Small intestine (tissue), 7 donors: Measurements from ENCODE around the gene RPL7A. TPM values are rescaled to one million over a fixed set of nuclear protein-coding genes. Genes with fewer than 3 reads are reported as not detected.

ENCODE experiments used
- DNase-seq, 2 donors: peaks; one replicate each; pipeline versions ENCODE4 v3.0.0 to v3.0.0-alpha.2; 2013
- FAIRE-seq: peaks from 2 replicates; lab custom pipeline; 2012; peaks lifted over from hg19 to GRCh38; lab: Jason Lieb, UNC
- H3K27ac ChIP-seq, 3 donors: one replicate each; pipeline ENCODE4 v1.5.1; 2013; ENCODE audit warnings: low read length in 2 of 3, mild to moderate bottlenecking in 2 of 3, control low read depth in 1 of 3, inconsistent platforms in 1 of 3, low read depth in 1 of 3, moderate library complexity in 1 of 3
- H3K27me3 ChIP-seq, 3 donors: one replicate each; pipeline ENCODE4 v1.6.1; 2013; ENCODE audit warnings: low read length in 3 of 3, inconsistent platforms in 1 of 3; ENCODE audit not compliant: control insufficient read depth in 3 of 3, insufficient read depth in 3 of 3
- H3K36me3 ChIP-seq, 3 donors: one replicate each; pipeline ENCODE4 v1.6.1; 2013; ENCODE audit warnings: low read length in 3 of 3, inconsistent platforms in 1 of 3, low read depth in 1 of 3, mild to moderate bottlenecking in 1 of 3, moderate library complexity in 1 of 3; ENCODE audit not compliant: control insufficient read depth in 3 of 3, insufficient read depth in 2 of 3
- H3K4me1 ChIP-seq, 3 donors: one replicate each; pipeline ENCODE4 v1.6.1; 2013; ENCODE audit warnings: low read length in 2 of 3, inconsistent platforms in 1 of 3, low read depth in 1 of 3, mild to moderate bottlenecking in 1 of 3, moderate library complexity in 1 of 3; ENCODE audit not compliant: control insufficient read depth in 3 of 3, insufficient read depth in 2 of 3
- H3K4me3 ChIP-seq, 3 donors: one replicate each; pipeline ENCODE4 v1.5.1; 2013; ENCODE audit warnings: low read length in 3 of 3, control low read depth in 1 of 3, inconsistent platforms in 1 of 3, low read depth in 1 of 3, mild to moderate bottlenecking in 1 of 3, moderate library complexity in 1 of 3
- H3K9me3 ChIP-seq, 2 donors: one replicate each; pipeline ENCODE4 v1.6.1; 2013; ENCODE audit warnings: low read depth in 1 of 2, low read length in 1 of 2; ENCODE audit not compliant: control insufficient read depth in 2 of 2, insufficient read depth in 1 of 2
- WGBS, 3 donors: extraction: QIAGEN DNeasy Blood & Tissue Kit; methylation state at CpG; one replicate each; pipeline ENCODE4 v1.1.7; 2013; 5-methylcytosine and 5-hydroxymethylcytosine counted together
- polyA plus RNA-seq, 4 donors: library from polyadenylated mRNA; stranded (reverse) in 3 of 4; unstranded in 1 of 4; fragments of 200-250 nt in 3 of 4; fragments of 120-200 nt in 1 of 4; gene quantifications; one replicate each; pipeline versions ENCODE4 v1.2.1 to v1.2.3, GENCODE V29; 2013
- donor health status: healthy with polysubstance abuse.
- donor health status: control.
- donor health status: control.
- donor health status: Bipolar disorder and iron deficiency.
- donor health status: healthy.

RPL7A gene
- polyA plus RNA-seq, 4 donors: 1,890 to 3,725 (median 2,971) TPM

GRCh38 chr9:133377721-133378216, 29.8 kb downstream of the RPL7A start:
- Histone ChIP-seq H3K36me3 (peaks cover 0 to 9% (median 2%) of the 10 kb centered on the region in 3 donors), H3K4me3 (no peak overlapping the region), H3K9me3 (peaks cover 0 to 7% of the 10 kb centered on the region in 2 donors), H3K27me3 (no peaks in the 10 kb centered on the region), H3K27ac (no peak overlapping the region), H3K4me1 (peaks cover 8 to 22% (median 8%) of the 10 kb centered on the region in 3 donors)
- FAIRE-seq (no peak), DNase-seq (peak in 1 of 2 donors; percentile 34)
- 75 to 78% (median 77%) methylated on average over 6 of the region's 6 CpGs for WGBS, 3 donors

- peaks cover 0 to 7% of the 10 kb centered on the region in 2 donors for H3K9me3 ChIP-seq
- no peak overlapping the region for H3K4me3 ChIP-seq
- H3K4me1 ChIP-seq: peaks cover 2 to 15% (median 6%) of the 10 kb centered on the region in 3 donors
- FAIRE-seq: no peak
- peaks cover 0 to 2% (median 0%) of the 10 kb centered on the region in 3 donors for H3K36me3 ChIP-seq
- H3K27me3 ChIP-seq: no peaks in the 10 kb centered on the region
- DNase-seq: peak in 1 of 2 donors; percentile 33
- WGBS, 3 donors: 86 to 100% (median 94%) methylated on average over 1 of the region's 1 CpG
- H3K27ac ChIP-seq: no peak overlapping the region
These were observed 30.5 kb downstream of the RPL7A start for GRCh38 chr9:133378408-133378962.

GRCh38 chr9:133379153-133380086, 31.4 kb downstream of the RPL7A start:
- peaks cover 2 to 8% (median 3%) of the 10 kb centered on the region in 3 donors for H3K4me1 ChIP-seq
- FAIRE-seq (no peak), DNase-seq (no peak)
- H3K36me3 ChIP-seq: no peaks in the 10 kb centered on the region
- H3K27me3 ChIP-seq: no peaks in the 10 kb centered on the region
- WGBS, 3 donors: 92 to 95% (median 93%) methylated on average over 11 to 14 of the region's 14 CpGs
- H3K27ac ChIP-seq: no peak overlapping the region
- peaks cover 0 to 7% of the 10 kb centered on the region in 2 donors for H3K9me3 ChIP-seq
- no peak overlapping the region for H3K4me3 ChIP-seq

- Histone ChIP-seq H3K27me3 (no peaks in the 10 kb centered on the region), H3K27ac (no peak overlapping the region), H3K36me3 (no peaks in the 10 kb centered on the region), H3K9me3 (peaks cover 0 to 7% of the 10 kb centered on the region in 2 donors), H3K4me3 (no peak overlapping the region), H3K4me1 (peaks cover 2 to 5% (median 3%) of the 10 kb centered on the region in 3 donors)
- WGBS, 3 donors: 83 to 92% (median 86%) methylated on average over 4 of the region's 4 CpGs
- DNase-seq: no peak
- no peak for FAIRE-seq
These were observed 32.7 kb downstream of the RPL7A start for GRCh38 chr9:133380734-133381133.

GRCh38 chr9:133382507-133383141, 34.6 kb downstream of the RPL7A start:
- H3K27me3 ChIP-seq: no peaks in the 10 kb centered on the region
- H3K36me3 ChIP-seq: no peaks in the 10 kb centered on the region
- WGBS, 3 donors: 78 to 93% (median 84%) methylated on average over 4 of the region's 4 CpGs
- H3K4me1 ChIP-seq: peaks cover 0 to 2% (median 0%) of the 10 kb centered on the region in 3 donors
- FAIRE-seq (no peak), DNase-seq (no peak)
- H3K9me3 ChIP-seq: peaks cover 0 to 7% of the 10 kb centered on the region in 2 donors
- H3K27ac ChIP-seq: no peak overlapping the region
- no peak overlapping the region for H3K4me3 ChIP-seq

- Histone ChIP-seq H3K4me3 (no peak overlapping the region), H3K27me3 (no peaks in the 10 kb centered on the region), H3K9me3 (no peaks in the 10 kb centered on the region), H3K36me3 (no peaks in the 10 kb centered on the region), H3K27ac (no peak overlapping the region), H3K4me1 (peaks cover 0 to 2% (median 0%) of the 10 kb centered on the region in 3 donors)
- DNase-seq (no peak), FAIRE-seq (no peak)
- WGBS, 3 donors: 67 to 97% (median 91%) methylated on average over 3 of the region's 3 CpGs
These were observed 35.4 kb downstream of the RPL7A start for GRCh38 chr9:133383438-133383837.

GRCh38 chr9:133384736-133385321, 36.8 kb downstream of the RPL7A start:
- FAIRE-seq (no peak), DNase-seq (no peak)
- WGBS, 3 donors: 82 to 89% (median 85%) methylated on average over 17 of the region's 17 CpGs
- Histone ChIP-seq H3K27me3 (no peaks in the 10 kb centered on the region), H3K4me3 (no peak overlapping the region), H3K4me1 (no peaks in the 10 kb centered on the region), H3K36me3 (no peaks in the 10 kb centered on the region), H3K27ac (no peak overlapping the region), H3K9me3 (no peaks in the 10 kb centered on the region)

- H3K4me1 ChIP-seq: peaks cover 0 to 1% (median 0%) of the 10 kb centered on the region in 3 donors
- H3K4me3 ChIP-seq: no peak overlapping the region
- H3K36me3 ChIP-seq: no peaks in the 10 kb centered on the region
- no peaks in the 10 kb centered on the region for H3K9me3 ChIP-seq
- 86 to 90% (median 87%) methylated on average over 14 of the region's 14 CpGs for WGBS, 3 donors
- no peak for DNase-seq
- no peaks in the 10 kb centered on the region for H3K27me3 ChIP-seq
- no peak for FAIRE-seq
- H3K27ac ChIP-seq: no peak overlapping the region
These were observed 37.4 kb downstream of the RPL7A start for GRCh38 chr9:133385452-133385851.
